Right lobe of liver (tissue), 6 donors: Measurements from ENCODE around the gene CLEC4M. TPM values are rescaled to one million over a fixed set of nuclear protein-coding genes. Genes with fewer than 3 reads are reported as not detected.

Source experiments
- ATAC-seq, 4 donors: fragments of 200-7000 bp; cut with Tn5 transposase; one replicate each; pipeline ENCODE4 v1.9.1; 2020; ENCODE audit warnings: mild to moderate bottlenecking in 4 of 4, moderate library complexity in 4 of 4
- DNase-seq, 3 donors: peaks; one replicate each; pipeline ENCODE4 v3.0.0-alpha.2; 2020
- H3K27ac ChIP-seq, 3 donors: fragments of 200-600 bp; one replicate each; pipeline ENCODE4 v1.8.0; 2022
- H3K27me3 ChIP-seq, 2 donors: fragments of 200-600 bp; one replicate each; pipeline ENCODE4 v1.8.0; 2022
- H3K36me3 ChIP-seq, 4 donors: fragments of 200-600 bp; sonication (generic) in 1 of 4; one replicate each; pipeline versions ENCODE4 v1.5.1 to v1.8.0; 2017 to 2022; ENCODE audit warnings: control low read depth in 1 of 4
- H3K4me1 ChIP-seq, 4 donors: fragments of 200-600 bp; sonication (generic) in 1 of 4; one replicate each; pipeline versions ENCODE4 v1.5.1 to v1.8.0; 2017 to 2022; ENCODE audit warnings: control low read depth in 1 of 4
- H3K4me3 ChIP-seq, 3 donors: fragments of 200-600 bp; one replicate each; pipeline ENCODE4 v1.8.0; 2022
- H3K9me3 ChIP-seq, 4 donors: fragments of 200-600 bp; sonication (generic) in 1 of 4; one replicate each; pipeline versions ENCODE4 v1.5.1 to v1.8.0; 2017 to 2022; ENCODE audit warnings: control low read depth in 1 of 4
- CTCF ChIP-seq, 4 donors: fragments of 200-600 bp in 3 of 4; fragments of 450-650 bp in 1 of 4; IDR thresholded peaks; one replicate each; pipeline versions ENCODE4 v1.5.1 to v1.8.0; 2016 to 2022; ENCODE audit warnings: antibody characterized with exemption in 4 of 4, mild to moderate bottlenecking in 2 of 4
- POLR2A ChIP-seq: fragments of 450-650 bp; IDR thresholded peaks from one replicate; pipeline ENCODE4 v1.6.1; 2017; ENCODE audit warnings: antibody characterized with exemption, mild to moderate bottlenecking
- WGBS: methylation state at CpG from one replicate; pipeline ENCODE4 v1.1.6; 2018; ENCODE audit warnings: low coverage, low lambda C conversion rate; ENCODE audit not compliant: insufficient coverage; ENCODE audit errors: missing lambda C conversion rate; 5-methylcytosine and 5-hydroxymethylcytosine counted together
- intact Hi-C, 2 donors: fragments of 100-400 bp; cut with DNase I; formaldehyde crosslinking; loops; one replicate each; pipeline versions ENCODE4 v1.11.2 to v1.14.1; 2022
- total RNA-seq, 6 experiments: library from RNA; depleted of rRNA in 2 of 6; stranded (reverse); fragments of >200 nt in 2 of 6; fragmentation: NEBNext Ultra II Directional in 3 of 6; extraction: Animal tissue kit (Norgen Biotek cat#: 25700) in 3 of 6; gene quantifications; one replicate each; pipeline versions ENCODE4 v1.1.0 to v1.2.4, GENCODE V29; 2016 to 2023
- donor health status: DM: no; HTN: yes; CAD: no.
- donor health status: DM: no; HTN: no; CAD: no.
- donor health status: DM: no; HTN: no; CAD: no.
- donor health status: DM: no; HTN: yes; CAD: no.
- donor health status: DM: no; HTN: yes; CAD: no.

CLEC4M gene
- total RNA-seq, 6 experiments from 2014 or later = 12.8 to 64.8 (median 20.8) TPM

GRCh38 chr19:7769171-7769570, 6.1 kb downstream of the CLEC4M start:
- no peak for DNase-seq
- Histone ChIP-seq H3K4me1 (no peaks in the 10 kb centered on the region), H3K27me3 (no peaks in the 10 kb centered on the region), H3K27ac (no peak overlapping the region), H3K9me3 (no peaks in the 10 kb centered on the region), H3K4me3 (no peak overlapping the region), H3K36me3 (no peaks in the 10 kb centered on the region)
- no peak for ATAC-seq
- intact Hi-C loops = no loop called here
- WGBS = 86% methylated on average over 1 of the region's 2 CpGs
- TF ChIP-seq POLR2A (no peak), CTCF (IDR thresholded peaks at IDR 0.05) (no peak)

- intact Hi-C loops = no loop called here
- DNase-seq = no peak
- WGBS = 22% methylated on average over 1 of the region's 8 CpGs
- Histone ChIP-seq H3K36me3 (no peaks in the 10 kb centered on the region), H3K4me1 (no peaks in the 10 kb centered on the region), H3K27me3 (no peaks in the 10 kb centered on the region), H3K27ac (no peak overlapping the region), H3K9me3 (no peaks in the 10 kb centered on the region), H3K4me3 (no peak overlapping the region)
- TF ChIP-seq POLR2A (no peak), CTCF (IDR thresholded peaks at IDR 0.05) (no peak)
- ATAC-seq = no peak
These were observed 8.0 kb downstream of the CLEC4M start for GRCh38 chr19:7771072-7771471.

- TF ChIP-seq CTCF (IDR thresholded peaks at IDR 0.05) (no peak), POLR2A (no peak)
- ATAC-seq (no peak), DNase-seq (no peak)
- intact Hi-C loops = no loop called here
- no peak overlapping the region for H3K27ac ChIP-seq
- H3K4me3 ChIP-seq = no peak overlapping the region
- no peaks in the 10 kb centered on the region for H3K4me1 ChIP-seq
- WGBS = 34% methylated on average over 8 of the region's 8 CpGs
- no peaks in the 10 kb centered on the region for H3K9me3 ChIP-seq
- H3K27me3 ChIP-seq = no peaks in the 10 kb centered on the region
- no peaks in the 10 kb centered on the region for H3K36me3 ChIP-seq
These were observed 9.8 kb downstream of the CLEC4M start for GRCh38 chr19:7772752-7773291.

- intact Hi-C loops = no loop called here
- H3K4me3 ChIP-seq = no peak overlapping the region
- 61% methylated on average over 8 of the region's 9 CpGs for WGBS
- no peaks in the 10 kb centered on the region for H3K27me3 ChIP-seq
- no peaks in the 10 kb centered on the region for H3K4me1 ChIP-seq
- no peaks in the 10 kb centered on the region for H3K36me3 ChIP-seq
- no peak for TF ChIP-seq CTCF (IDR thresholded peaks at IDR 0.05)
- no peak for TF ChIP-seq POLR2A
- DNase-seq (no peak), ATAC-seq (no peak)
- no peak overlapping the region for H3K27ac ChIP-seq
- no peaks in the 10 kb centered on the region for H3K9me3 ChIP-seq
These were observed 10.8 kb downstream of the CLEC4M start for GRCh38 chr19:7773841-7774240.

GRCh38 chr19:7775761-7776160, 12.7 kb downstream of the CLEC4M start:
- TF ChIP-seq CTCF (IDR thresholded peaks at IDR 0.05) = no peak
- no peak for TF ChIP-seq POLR2A
- Histone ChIP-seq H3K36me3 (no peaks in the 10 kb centered on the region), H3K27ac (no peak overlapping the region), H3K27me3 (no peaks in the 10 kb centered on the region), H3K9me3 (no peaks in the 10 kb centered on the region), H3K4me3 (no peak overlapping the region), H3K4me1 (no peaks in the 10 kb centered on the region)
- no peak for ATAC-seq
- intact Hi-C loops = no loop called here
- WGBS = 70% methylated on average over 8 of the region's 9 CpGs
- no peak for DNase-seq
